Body of pancreas (tissue), 4 donors: ENCODE results near the gene GLYATL1B.

Source experiments
- CTCF ChIP-seq, 7 experiments: fragments of 450-650 bp in 4 of 7; fragments of 200-600 bp in 3 of 7; sonication (generic) in 3 of 7; IDR thresholded peaks; one replicate each; pipeline ENCODE4 v1.5.1; 2016 to 2019; ENCODE audit warnings: antibody characterized with exemption in 7 of 7
- POLR2A ChIP-seq, 3 donors: fragments of 450-650 bp; IDR thresholded peaks; one replicate each; pipeline ENCODE4 v1.6.1; 2016; ENCODE audit warnings: antibody characterized with exemption in 3 of 3, mild to moderate bottlenecking in 2 of 3

- TF ChIP-seq CTCF (IDR thresholded peaks at IDR 0.05) (no peak), POLR2A (IDR thresholded peaks at IDR 0.05) (no peak)
Observed at GRCh38 chr11:59076876-59077571, 9.1 kb upstream of the GLYATL1B start.
